OCI-M1 (cell line): ENCODE results near the gene AZGP1.
"Not testable (repeated sequence)": the region's sequence is repeated elsewhere in the genome, so short reads cannot be mapped to it uniquely, and the experiment has no call there.

Source experiments
- DNase-seq: peaks from one replicate; lab custom pipeline; 2025; lab: John Stamatoyannopoulos, UW

AZGP1 gene

DNA sequence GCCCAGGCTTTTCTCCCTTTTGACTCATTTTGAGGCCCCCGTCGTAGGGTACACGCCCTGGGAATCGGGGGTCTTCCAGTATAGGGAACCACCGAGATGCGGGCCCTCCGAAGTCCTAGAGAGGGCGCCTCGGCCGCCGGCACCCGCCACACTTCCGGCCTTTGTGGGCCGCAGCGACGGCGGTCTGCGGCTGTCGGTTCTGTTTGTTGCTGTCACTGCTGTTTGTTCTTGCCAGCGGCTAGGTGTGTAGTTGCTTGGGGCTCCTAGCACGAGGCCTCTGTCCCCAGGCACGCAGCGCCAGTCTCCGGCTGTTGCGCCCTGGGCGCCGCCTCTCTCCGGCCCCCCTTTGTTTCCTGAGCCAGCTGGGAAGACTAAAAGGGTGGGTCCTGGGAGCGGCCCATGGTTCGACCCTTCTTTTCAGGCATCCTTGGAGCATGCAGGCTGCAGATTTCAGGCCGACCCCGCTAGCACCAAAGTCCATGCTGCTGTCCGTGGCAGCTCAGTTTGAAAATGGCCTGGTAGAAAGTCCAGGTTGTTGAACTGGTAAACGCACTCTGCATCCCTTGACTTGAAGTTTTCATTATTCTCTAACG lies 21.8 kb upstream of the AZGP1 start:
- DNase-seq: peak; percentile 83

GRCh38 chr7:99996755-99997544 lies 21.1 kb upstream of the AZGP1 start:
- DNase-seq: no peak

DNA sequence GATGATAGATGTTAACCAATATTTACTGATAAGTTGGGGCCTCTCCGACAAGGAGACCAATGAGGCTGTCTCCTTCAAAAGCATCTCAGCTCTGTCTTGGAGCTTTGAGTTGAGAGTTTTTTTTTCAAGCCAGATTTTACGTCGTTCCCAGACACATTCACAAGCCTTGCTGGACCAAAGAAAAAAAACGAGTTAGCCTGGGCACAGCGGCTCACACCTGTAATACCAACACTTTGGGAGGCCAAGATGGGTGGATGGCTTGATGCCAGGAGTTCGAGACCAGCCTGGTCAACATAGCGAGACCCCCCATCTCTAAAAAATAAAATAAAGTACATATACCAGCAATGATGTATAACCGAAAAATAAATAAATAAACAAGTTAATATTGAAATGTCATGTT lies 19.0 kb upstream of the AZGP1 start:
- no peak for DNase-seq

GRCh38 chr7:99992330-99993038 lies 16.7 kb upstream of the AZGP1 start:
- no peak for DNase-seq

DNA sequence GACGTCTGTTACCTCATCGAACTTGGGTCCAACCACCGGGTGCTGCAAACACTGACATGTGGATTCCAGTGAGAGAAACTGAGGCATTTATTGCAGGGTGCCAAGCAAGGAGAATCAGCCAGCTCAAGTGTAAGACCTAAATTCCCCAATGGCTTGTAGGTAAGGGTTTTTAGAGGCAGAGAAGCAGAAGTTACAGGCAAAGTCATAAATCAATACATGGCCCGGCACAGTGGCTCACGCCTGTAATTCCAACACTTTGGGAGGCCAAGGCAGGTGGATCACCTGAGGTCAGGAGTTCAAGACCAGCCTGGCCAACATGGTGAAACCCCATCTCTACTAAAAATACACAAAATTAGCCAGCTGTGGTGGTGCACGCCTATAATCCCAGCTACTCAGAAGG lies 15.7 kb upstream of the AZGP1 start:
- not testable (repeated sequence) for DNase-seq

GRCh38 chr7:99990460-99990852 lies 14.6 kb upstream of the AZGP1 start:
- DNase-seq: no peak

GRCh38 chr7:99987846-99988245 lies 12.0 kb upstream of the AZGP1 start:
- DNase-seq: no peak

DNA sequence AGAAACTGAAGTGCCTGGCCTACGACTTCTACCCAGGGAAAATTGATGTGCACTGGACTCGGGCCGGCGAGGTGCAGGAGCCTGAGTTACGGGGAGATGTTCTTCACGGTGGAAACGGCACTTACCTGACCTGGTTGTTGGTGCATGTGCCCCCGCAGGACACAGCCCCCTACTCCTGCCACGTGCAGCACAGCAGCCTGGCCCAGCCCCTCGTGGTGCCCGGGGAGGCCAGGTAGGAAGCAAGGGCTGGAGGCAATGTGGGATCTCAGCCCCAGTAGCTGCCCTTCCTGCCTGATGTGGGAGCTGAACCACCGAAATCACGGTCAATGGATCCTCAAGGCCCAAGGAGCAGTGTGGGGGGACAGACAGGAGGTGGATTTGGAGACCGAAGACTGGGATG lies 11.5 kb upstream of the AZGP1 start:
- not testable (repeated sequence) for DNase-seq

GRCh38 chr7:99984593-99984992 lies 8.8 kb upstream of the AZGP1 start:
- no peak for DNase-seq

GRCh38 chr7:99981066-99981465 lies 5.2 kb upstream of the AZGP1 start:
- not testable (repeated sequence) for DNase-seq

DNA sequence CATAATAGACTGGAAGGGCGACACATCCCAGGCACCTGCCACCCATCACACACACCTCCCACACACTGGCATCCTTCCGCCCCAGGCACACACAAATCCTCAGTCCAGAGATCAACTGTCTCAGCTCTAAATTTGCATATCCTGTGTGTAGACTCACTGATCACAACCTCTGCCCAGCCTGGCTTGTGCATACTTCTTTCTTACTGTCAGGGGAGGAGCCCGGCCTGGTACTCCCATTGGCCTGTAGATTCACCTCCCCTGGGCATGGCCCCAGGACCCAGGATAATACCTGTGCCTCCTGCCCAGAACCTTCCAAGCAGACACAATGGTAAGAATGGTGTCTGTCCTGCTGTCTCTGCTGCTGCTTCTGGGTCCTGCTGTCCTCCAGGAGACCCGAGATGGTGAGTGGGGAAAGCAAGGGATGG lies 4.6 kb upstream of the AZGP1 start:
- not testable (repeated sequence) for DNase-seq

- peak; percentile 85 for DNase-seq
Observed at GRCh38 chr7:99979814-99980225, 4.0 kb upstream of the AZGP1 start.

DNA sequence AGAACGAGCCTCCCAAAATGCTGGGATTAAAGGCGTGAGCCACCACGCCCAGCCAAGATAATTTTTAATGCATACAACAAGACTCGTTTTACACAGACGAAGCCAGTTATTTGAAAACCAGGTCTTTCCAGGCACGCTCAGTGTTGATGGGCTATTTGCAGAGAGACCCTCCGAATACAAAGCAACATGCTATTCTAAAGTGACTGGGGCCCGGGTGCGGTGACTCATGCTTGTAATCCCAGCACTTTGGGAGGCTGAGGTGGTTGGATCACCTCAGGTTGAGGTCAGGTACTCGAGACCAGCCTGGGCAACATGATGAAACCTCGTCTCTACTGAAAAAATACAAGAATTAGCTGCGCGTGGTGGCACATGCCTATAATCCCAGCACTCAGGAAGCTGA lies 795 bp upstream of the AZGP1 start:
- no peak for DNase-seq

GRCh38 chr7:99974681-99975080 lies 1.1 kb downstream of the AZGP1 start:
- DNase-seq: no peak

DNA sequence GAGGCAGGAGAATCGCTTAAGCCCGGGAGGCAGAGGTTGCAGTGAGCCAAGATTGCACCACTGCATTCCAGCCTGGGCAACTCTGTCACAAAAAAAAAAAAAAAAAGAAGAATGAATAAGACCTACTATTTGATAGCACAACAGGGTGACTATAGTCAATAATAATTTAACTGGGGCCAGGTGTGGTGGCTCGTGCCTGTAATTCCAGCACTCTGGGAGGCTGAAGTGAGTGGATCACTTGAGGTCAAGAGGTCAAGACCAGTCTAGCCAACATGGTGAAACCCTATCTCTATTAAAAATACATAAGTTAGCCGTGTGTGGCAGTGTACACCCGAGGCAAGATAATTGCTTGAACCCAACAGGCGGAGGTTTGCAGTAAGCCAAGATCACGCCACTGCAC lies 2.0 kb downstream of the AZGP1 start:
- not testable (repeated sequence) for DNase-seq

GRCh38 chr7:99971242-99971641 lies 4.6 kb downstream of the AZGP1 start:
- no peak for DNase-seq

- DNase-seq: not testable (repeated sequence)
Observed at GRCh38 chr7:99969813-99970212, 6.0 kb downstream of the AZGP1 start.

DNA sequence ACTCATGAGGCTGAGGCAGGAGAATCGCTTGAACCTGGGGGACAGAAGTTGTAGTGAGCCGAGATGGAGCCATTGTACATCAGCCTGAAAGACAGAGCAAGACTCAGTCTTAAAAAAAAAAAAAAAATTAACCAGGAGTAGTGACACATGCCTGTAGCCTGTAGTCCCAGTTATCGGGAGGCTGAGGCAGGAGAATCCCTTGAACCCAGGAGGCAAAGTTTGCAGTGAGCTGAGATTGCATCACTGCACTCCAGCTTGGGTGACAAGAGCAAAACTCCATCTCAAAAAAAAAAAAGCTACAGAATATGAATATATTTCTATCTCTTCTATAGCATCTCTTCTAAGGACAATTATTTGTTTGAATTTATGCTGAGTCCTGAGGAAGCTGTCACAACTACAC lies 6.5 kb downstream of the AZGP1 start:
- no peak for DNase-seq

DNA sequence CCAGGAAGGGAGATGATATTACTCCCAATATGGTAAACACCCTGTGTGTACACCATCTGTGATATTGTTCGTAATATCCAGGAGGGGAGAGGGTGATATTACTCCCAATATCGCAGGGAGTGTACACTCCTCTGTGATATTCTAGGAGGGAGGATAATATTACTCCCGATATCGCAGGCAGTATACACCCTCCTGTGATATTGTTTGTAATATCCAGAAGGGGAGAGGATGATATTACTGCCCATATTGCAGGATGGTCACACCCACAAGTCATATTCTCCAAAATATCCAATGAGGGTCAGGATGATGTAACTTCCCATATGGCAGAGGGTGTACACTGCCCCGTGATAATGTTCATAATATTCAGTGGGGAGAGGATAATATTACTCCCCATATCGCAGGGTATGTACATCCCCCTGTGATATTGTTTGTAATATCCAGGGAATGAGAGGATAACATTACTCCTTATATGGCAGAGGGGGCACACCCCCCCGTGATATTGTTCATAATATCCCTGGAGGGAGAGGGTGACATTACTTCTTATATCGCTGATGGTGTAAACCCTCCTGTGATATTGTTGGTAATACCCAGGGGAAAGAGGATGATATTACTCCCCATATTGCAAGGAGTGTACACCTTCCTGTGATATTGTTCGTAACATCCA lies 17.1 kb downstream of the AZGP1 start:
- DNase-seq: peak; percentile 85

DNA sequence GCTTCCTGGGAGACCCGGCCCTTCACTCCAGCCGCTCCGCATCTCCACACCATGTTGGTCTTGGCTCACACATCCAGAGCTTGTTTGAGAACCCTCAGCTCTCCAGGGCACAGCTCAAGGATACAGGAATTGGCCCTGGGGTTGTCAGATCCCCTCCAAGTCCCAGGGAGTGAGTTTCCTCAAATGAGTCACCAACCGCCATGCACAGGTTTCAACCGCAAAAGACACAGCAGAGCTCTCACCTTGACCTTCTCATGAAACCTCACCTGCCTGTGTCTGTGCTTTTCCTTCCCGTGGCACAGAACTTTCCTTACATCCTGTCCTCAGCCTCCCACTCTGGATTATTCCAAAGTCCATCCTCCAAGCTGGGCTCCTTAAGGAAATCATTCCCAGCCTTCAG lies 20.6 kb downstream of the AZGP1 start:
- DNase-seq: no peak

GRCh38 chr7:99954643-99955042 lies 21.2 kb downstream of the AZGP1 start:
- not testable (repeated sequence) for DNase-seq

- DNase-seq: peak; percentile 86
Observed at GRCh38 chr7:99953649-99954048, 22.2 kb downstream of the AZGP1 start.

DNA sequence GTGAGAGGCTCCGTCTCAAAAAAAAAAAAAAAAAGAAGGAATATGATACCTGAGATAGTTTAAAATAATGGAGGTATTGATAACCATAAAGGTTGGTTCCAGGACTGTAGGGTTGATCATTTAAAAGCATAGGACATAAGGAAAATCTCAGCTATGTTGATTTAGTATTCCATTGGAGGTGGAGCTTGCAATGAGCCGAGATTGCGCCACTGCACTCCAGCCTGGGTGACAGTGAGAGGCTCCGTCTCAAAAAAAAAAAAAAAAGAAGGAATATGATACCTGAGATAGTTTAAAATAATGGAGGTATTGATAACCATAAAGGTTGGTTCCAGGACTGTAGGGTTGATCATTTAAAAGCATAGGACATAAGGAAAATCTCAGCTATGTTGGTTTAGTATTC lies 23.2 kb downstream of the AZGP1 start:
- DNase-seq: not testable (repeated sequence)
